ENCODE results near the gene SKAP1.

- no peak for TF ChIP-seq POLR2AphosphoS5 (IDR thresholded peaks at IDR 0.05; ENCODE audit: low read depth, low read length)
- TF ChIP-seq TAF1 (IDR thresholded peaks at IDR 0.05; ENCODE audit: low read depth, low read length), result no peak
These were observed 153.2 kb downstream of the SKAP1 start for GRCh38 chr17:48276776-48277175.
